ENCODE measurements around the gene MOSPD2.

The MOSPD2 gene

GRCh38 chrX:14934423-14934822, 61.2 kb downstream of the MOSPD2 start:
- DNase-seq (ENCODE audit: low read depth, low spot score), result no peak
- no peaks in the 10 kb centered on the region for H3K36me3 ChIP-seq (ENCODE audit: insufficient read depth, low read length)
- no peak overlapping the region for H3K9ac ChIP-seq (ENCODE audit: insufficient read length)
- H3K9me3 ChIP-seq (ENCODE audit: low read depth, low read length), result no peaks in the 10 kb centered on the region
- H3K4me3 ChIP-seq, result no peak overlapping the region
- TF ChIP-seq POLR2AphosphoS5 (IDR thresholded peaks at IDR 0.05; ENCODE audit: borderline replicate concordance, low read depth, low read length) (no peak), FOXP2 (optimal IDR thresholded peaks at IDR 0.05; ENCODE audit: control extremely low read depth, extremely low read length, insufficient read depth) (no peak), EZH2 (IDR thresholded peaks at IDR 0.05) (no peak)
- H3K27ac ChIP-seq, result no peak overlapping the region

GRCh38 chrX:14936561-14936960, 63.3 kb downstream of the MOSPD2 start:
- H3K27ac ChIP-seq, result no peak overlapping the region
- H3K4me3 ChIP-seq, result no peak overlapping the region
- DNase-seq (ENCODE audit: low read depth, low spot score), result no peak
- TF ChIP-seq EZH2 (IDR thresholded peaks at IDR 0.05) (no peak), FOXP2 (optimal IDR thresholded peaks at IDR 0.05; ENCODE audit: control extremely low read depth, extremely low read length, insufficient read depth) (no peak), POLR2AphosphoS5 (IDR thresholded peaks at IDR 0.05; ENCODE audit: borderline replicate concordance, low read depth, low read length) (no peak)
- H3K9me3 ChIP-seq (ENCODE audit: low read depth, low read length), result no peaks in the 10 kb centered on the region
- H3K36me3 ChIP-seq (ENCODE audit: insufficient read depth, low read length), result no peaks in the 10 kb centered on the region
- no peak overlapping the region for H3K9ac ChIP-seq (ENCODE audit: insufficient read length)

GRCh38 chrX:14939644-14940043, 66.4 kb downstream of the MOSPD2 start:
- H3K9ac ChIP-seq (ENCODE audit: insufficient read length), result no peak overlapping the region
- H3K9me3 ChIP-seq (ENCODE audit: low read depth, low read length), result no peaks in the 10 kb centered on the region
- H3K27ac ChIP-seq, result no peak overlapping the region
- H3K4me3 ChIP-seq, result no peak overlapping the region
- H3K36me3 ChIP-seq (ENCODE audit: insufficient read depth, low read length), result no peaks in the 10 kb centered on the region
- TF ChIP-seq FOXP2 (optimal IDR thresholded peaks at IDR 0.05; ENCODE audit: control extremely low read depth, extremely low read length, insufficient read depth), result no peak
- TF ChIP-seq POLR2AphosphoS5 (IDR thresholded peaks at IDR 0.05; ENCODE audit: borderline replicate concordance, low read depth, low read length), result no peak
- no peak for TF ChIP-seq EZH2 (IDR thresholded peaks at IDR 0.05)
- DNase-seq (ENCODE audit: low read depth, low spot score), result no peak

GRCh38 chrX:14941301-14941700, 68.1 kb downstream of the MOSPD2 start:
- Histone ChIP-seq H3K4me3 (no peak overlapping the region), H3K27ac (no peak overlapping the region), H3K9ac (ENCODE audit: insufficient read length) (no peak overlapping the region), H3K9me3 (ENCODE audit: low read depth, low read length) (no peaks in the 10 kb centered on the region), H3K36me3 (ENCODE audit: insufficient read depth, low read length) (no peaks in the 10 kb centered on the region)
- no peak for DNase-seq (ENCODE audit: low read depth, low spot score)
- TF ChIP-seq FOXP2 (optimal IDR thresholded peaks at IDR 0.05; ENCODE audit: control extremely low read depth, extremely low read length, insufficient read depth) (no peak), EZH2 (IDR thresholded peaks at IDR 0.05) (no peak), POLR2AphosphoS5 (IDR thresholded peaks at IDR 0.05; ENCODE audit: borderline replicate concordance, low read depth, low read length) (no peak)

GRCh38 chrX:14942341-14942740, 69.1 kb downstream of the MOSPD2 start:
- Histone ChIP-seq H3K9me3 (ENCODE audit: low read depth, low read length) (no peaks in the 10 kb centered on the region), H3K27ac (no peak overlapping the region), H3K4me3 (no peak overlapping the region), H3K9ac (ENCODE audit: insufficient read length) (no peak overlapping the region), H3K36me3 (ENCODE audit: insufficient read depth, low read length) (no peaks in the 10 kb centered on the region)
- no peak for TF ChIP-seq FOXP2 (optimal IDR thresholded peaks at IDR 0.05; ENCODE audit: control extremely low read depth, extremely low read length, insufficient read depth)
- TF ChIP-seq POLR2AphosphoS5 (IDR thresholded peaks at IDR 0.05; ENCODE audit: borderline replicate concordance, low read depth, low read length), result no peak
- TF ChIP-seq EZH2 (IDR thresholded peaks at IDR 0.05), result no peak
- no peak for DNase-seq (ENCODE audit: low read depth, low spot score)

DNA sequence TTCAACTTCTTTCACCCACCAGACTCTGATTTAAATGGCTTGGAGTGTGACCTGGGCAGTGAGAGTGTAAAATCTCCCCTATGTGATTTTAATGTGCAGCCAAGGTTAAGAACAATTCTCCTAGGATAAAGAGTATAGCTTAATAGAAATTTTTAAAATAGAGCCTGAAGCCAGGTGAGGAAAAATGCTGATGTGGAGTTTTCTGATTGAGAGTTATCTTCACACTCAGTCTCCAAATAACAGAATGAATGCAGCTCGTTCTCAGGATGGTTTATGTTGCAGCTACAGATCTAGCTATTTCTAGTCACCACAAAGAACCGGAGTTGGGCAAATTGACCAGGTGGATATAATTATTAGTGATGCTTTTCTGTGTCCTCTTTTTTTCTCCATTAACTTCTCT, 70.7 kb downstream of the MOSPD2 start:
- Histone ChIP-seq H3K36me3 (ENCODE audit: insufficient read depth, low read length) (no peaks in the 10 kb centered on the region), H3K9me3 (ENCODE audit: low read depth, low read length) (no peaks in the 10 kb centered on the region), H3K27ac (no peak overlapping the region), H3K9ac (ENCODE audit: insufficient read length) (no peak overlapping the region), H3K4me3 (no peak overlapping the region)
- TF ChIP-seq EZH2 (IDR thresholded peaks at IDR 0.05) (no peak), POLR2AphosphoS5 (IDR thresholded peaks at IDR 0.05; ENCODE audit: borderline replicate concordance, low read depth, low read length) (no peak), FOXP2 (optimal IDR thresholded peaks at IDR 0.05; ENCODE audit: control extremely low read depth, extremely low read length, insufficient read depth) (no peak)
- DNase-seq (ENCODE audit: low read depth, low spot score), result no peak

DNA sequence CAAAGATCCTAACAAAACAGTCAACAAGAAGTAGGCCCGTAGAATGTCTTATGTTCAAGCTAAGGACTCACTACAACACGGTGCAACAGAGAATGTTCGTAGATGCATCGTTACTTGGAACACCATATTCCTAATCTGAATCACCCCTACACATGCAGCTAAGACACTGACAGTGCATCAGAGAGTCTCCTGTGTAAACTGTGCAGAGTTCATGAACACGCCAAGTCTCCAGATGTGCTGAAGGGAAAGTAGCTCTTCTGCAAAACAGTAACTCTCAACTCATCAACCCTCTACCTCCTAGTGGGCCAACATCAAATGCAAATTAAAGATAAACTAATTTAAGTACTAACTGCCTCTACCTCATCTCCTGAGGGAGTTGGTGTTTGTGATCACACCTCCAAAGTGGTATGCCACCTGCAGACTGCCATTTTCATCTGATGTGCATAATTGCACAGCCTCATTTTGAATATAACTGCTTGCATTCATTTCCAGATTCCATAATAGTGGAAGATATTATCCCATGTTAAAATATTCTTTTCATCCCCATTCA, 73.5 kb downstream of the MOSPD2 start:
- H3K27ac ChIP-seq, result no peak overlapping the region
- H3K4me3 ChIP-seq, result no peak overlapping the region
- no peak overlapping the region for H3K9ac ChIP-seq (ENCODE audit: insufficient read length)
- no peak for DNase-seq (ENCODE audit: low read depth, low spot score)
- no peaks in the 10 kb centered on the region for H3K36me3 ChIP-seq (ENCODE audit: insufficient read depth, low read length)
- TF ChIP-seq EZH2 (IDR thresholded peaks at IDR 0.05) (no peak), FOXP2 (optimal IDR thresholded peaks at IDR 0.05; ENCODE audit: control extremely low read depth, extremely low read length, insufficient read depth) (no peak), POLR2AphosphoS5 (IDR thresholded peaks at IDR 0.05; ENCODE audit: borderline replicate concordance, low read depth, low read length) (no peak)
- no peaks in the 10 kb centered on the region for H3K9me3 ChIP-seq (ENCODE audit: low read depth, low read length)

- no peak overlapping the region for H3K4me3 ChIP-seq
- no peak for DNase-seq (ENCODE audit: low read depth, low spot score)
- no peaks in the 10 kb centered on the region for H3K9me3 ChIP-seq (ENCODE audit: low read depth, low read length)
- no peak overlapping the region for H3K9ac ChIP-seq (ENCODE audit: insufficient read length)
- H3K36me3 ChIP-seq (ENCODE audit: insufficient read depth, low read length), result no peaks in the 10 kb centered on the region
- no peak overlapping the region for H3K27ac ChIP-seq
- no peak for TF ChIP-seq EZH2 (IDR thresholded peaks at IDR 0.05)
These were observed 75.5 kb downstream of the MOSPD2 start for GRCh38 chrX:14948691-14949090.

DNA sequence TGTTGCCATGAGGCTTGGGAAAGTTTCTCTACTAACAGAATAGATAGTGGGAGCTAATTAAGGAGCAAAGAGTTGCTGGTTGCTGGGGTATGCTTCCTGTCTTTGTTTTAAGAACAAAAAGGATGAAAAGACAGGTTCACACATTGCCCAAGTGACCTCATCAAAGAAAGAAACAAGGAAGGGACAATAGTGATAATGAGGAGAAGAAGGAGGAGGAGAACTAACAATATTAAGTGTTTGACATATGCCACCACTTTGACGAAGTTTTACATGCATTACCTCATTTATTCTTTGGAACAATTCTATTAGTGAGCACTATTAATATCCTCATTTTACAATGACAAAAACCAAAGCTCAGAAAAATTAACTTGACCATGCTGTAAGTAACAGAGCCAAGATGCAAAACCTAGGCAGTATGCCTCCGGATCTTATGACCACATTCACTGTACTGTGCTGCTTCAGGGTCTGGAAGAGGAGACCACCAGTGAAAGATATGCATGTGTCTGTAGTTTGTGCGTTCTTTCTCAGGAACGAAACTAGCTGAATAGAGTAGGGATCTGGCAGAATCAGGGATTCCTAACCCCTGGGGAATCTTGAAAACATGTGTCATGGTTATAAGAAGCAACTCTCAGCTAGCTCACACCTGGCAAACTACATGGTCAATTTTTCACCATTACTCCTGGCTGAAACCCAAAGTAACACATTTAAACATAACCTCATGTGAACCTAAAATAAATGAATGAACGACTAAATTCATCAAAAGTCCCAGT, 83.8 kb downstream of the MOSPD2 start:
- no peak overlapping the region for H3K9ac ChIP-seq (ENCODE audit: insufficient read length)
- no peaks in the 10 kb centered on the region for H3K9me3 ChIP-seq (ENCODE audit: low read depth, low read length)
- no peak for TF ChIP-seq EZH2 (IDR thresholded peaks at IDR 0.05)
- no peak for TF ChIP-seq POLR2AphosphoS5 (IDR thresholded peaks at IDR 0.05; ENCODE audit: borderline replicate concordance, low read depth, low read length)
- no peak for TF ChIP-seq FOXP2 (optimal IDR thresholded peaks at IDR 0.05; ENCODE audit: control extremely low read depth, extremely low read length, insufficient read depth)
- no peaks in the 10 kb centered on the region for H3K36me3 ChIP-seq (ENCODE audit: insufficient read depth, low read length)
- no peak overlapping the region for H3K27ac ChIP-seq
- DNase-seq (ENCODE audit: low read depth, low spot score), result no peak
- no peak overlapping the region for H3K4me3 ChIP-seq

Data from SK-N-MC (cell line).